Suprapubic skin (tissue), 3 donors: ENCODE data around the gene CCDC87.

ENCODE experiments used
- CTCF ChIP-seq, 2 donors: fragments of 200-600 bp in 1 of 2; fragments of 450-650 bp in 1 of 2; sonication (generic) in 1 of 2; IDR thresholded peaks; one replicate each; pipeline ENCODE4 v1.5.1; 2016 to 2019; ENCODE audit warnings: antibody characterized with exemption in 2 of 2, mild to moderate bottlenecking in 1 of 2, moderate library complexity in 1 of 2
- POLR2AphosphoS5 ChIP-seq, 3 donors: sonication (generic); formaldehyde crosslinking; IDR thresholded peaks; one replicate each; pipeline ENCODE4 v1.6.1; 2017; ENCODE audit warnings: antibody characterized with exemption in 3 of 3

GRCh38 chr11:66639066-66639813, 46.4 kb upstream of the CCDC87 start:
- TF ChIP-seq CTCF (IDR thresholded peaks at IDR 0.05) (no peak), POLR2AphosphoS5 (IDR thresholded peaks at IDR 0.05) (no peak)
